Gastrocnemius medialis (tissue), 4 donors: Measurements from ENCODE around the gene PRDX6.
A peak's percentile ranks its signal among the peaks of the same experiment; 100 is the strongest.

Experiments
- POLR2A ChIP-seq, 2 donors: fragments of 450-650 bp; IDR thresholded peaks; one replicate each; pipeline ENCODE4 v1.6.1; 2017; ENCODE audit warnings: antibody characterized with exemption in 2 of 2, mild to moderate bottlenecking in 2 of 2, moderate library complexity in 2 of 2
- TF ChIP-seq, protein P1 (sequence below), 5 experiments: fragments of 450-650 bp in 3 of 5; fragments of 200-600 bp in 2 of 5; sonication (generic) in 2 of 5; IDR thresholded peaks in 4 of 5; conservative IDR thresholded peaks in 1 of 5; 1 replicate in 4 of 5; 2 replicates in 1 of 5; pipeline ENCODE4 v1.5.1; 2016 to 2019; ENCODE audit warnings: antibody characterized with exemption in 5 of 5, mild to moderate bottlenecking in 3 of 5, moderate library complexity in 3 of 5

GRCh38 chr1:173429471-173430402 is 47.4 kb upstream of the PRDX6 start:
- TF ChIP-seq, protein P1, sequence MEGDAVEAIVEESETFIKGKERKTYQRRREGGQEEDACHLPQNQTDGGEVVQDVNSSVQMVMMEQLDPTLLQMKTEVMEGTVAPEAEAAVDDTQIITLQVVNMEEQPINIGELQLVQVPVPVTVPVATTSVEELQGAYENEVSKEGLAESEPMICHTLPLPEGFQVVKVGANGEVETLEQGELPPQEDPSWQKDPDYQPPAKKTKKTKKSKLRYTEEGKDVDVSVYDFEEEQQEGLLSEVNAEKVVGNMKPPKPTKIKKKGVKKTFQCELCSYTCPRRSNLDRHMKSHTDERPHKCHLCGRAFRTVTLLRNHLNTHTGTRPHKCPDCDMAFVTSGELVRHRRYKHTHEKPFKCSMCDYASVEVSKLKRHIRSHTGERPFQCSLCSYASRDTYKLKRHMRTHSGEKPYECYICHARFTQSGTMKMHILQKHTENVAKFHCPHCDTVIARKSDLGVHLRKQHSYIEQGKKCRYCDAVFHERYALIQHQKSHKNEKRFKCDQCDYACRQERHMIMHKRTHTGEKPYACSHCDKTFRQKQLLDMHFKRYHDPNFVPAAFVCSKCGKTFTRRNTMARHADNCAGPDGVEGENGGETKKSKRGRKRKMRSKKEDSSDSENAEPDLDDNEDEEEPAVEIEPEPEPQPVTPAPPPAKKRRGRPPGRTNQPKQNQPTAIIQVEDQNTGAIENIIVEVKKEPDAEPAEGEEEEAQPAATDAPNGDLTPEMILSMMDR (IDR thresholded peaks at IDR 0.05 in 4 of 5, conservative IDR thresholded peaks at IDR 0.05 in 1 of 5): peak; percentile 9 to 72 (median 58)
- peak; percentile 11 to 18 for TF ChIP-seq POLR2A (IDR thresholded peaks at IDR 0.05)
